Spleen (tissue), 11 donors: ENCODE measurements around the gene RBM24. TPM values are rescaled to one million over a fixed set of nuclear protein-coding genes. Genes with fewer than 3 reads are reported as not detected.
"Not testable (repeated sequence)": the region's sequence is repeated elsewhere in the genome, so short reads cannot be mapped to it uniquely, and the experiment has no call there.

Source experiments
- DNase-seq: peaks from one replicate; pipeline ENCODE4 v3.0.0-alpha.2; 2020
- H3K27ac ChIP-seq, 8 donors: fragments of 200-600 bp; sonication (generic) in 7 of 8; 1 replicate in 4 of 8; 2 replicates in 4 of 8; pipeline versions ENCODE4 v1.5.0 to v1.8.0; 2016 to 2021; ENCODE audit warnings: inconsistent platforms in 4 of 8, mild to moderate bottlenecking in 4 of 8, moderate library complexity in 1 of 8
- H3K27me3 ChIP-seq, 7 donors: fragments of 200-600 bp; sonication (generic) in 6 of 7; replicated peaks in 1 of 7; 1 replicate in 4 of 7; 2 replicates in 3 of 7; pipeline versions ENCODE4 v1.5.0 to v1.8.0; 2016 to 2021; ENCODE audit warnings: inconsistent platforms in 3 of 7, mild to moderate bottlenecking in 1 of 7
- H3K36me3 ChIP-seq, 6 donors: fragments of 200-600 bp; sonication (generic) in 5 of 6; 1 replicate in 4 of 6; 2 replicates in 2 of 6; pipeline versions ENCODE4 v1.5.0 to v1.8.0; 2016 to 2021; ENCODE audit warnings: inconsistent platforms in 2 of 6
- H3K4me1 ChIP-seq, 6 donors: fragments of 200-600 bp; sonication (generic) in 5 of 6; 1 replicate in 3 of 6; 2 replicates in 3 of 6; pipeline versions ENCODE4 v1.5.0 to v1.8.0; 2016 to 2021; ENCODE audit warnings: inconsistent platforms in 3 of 6
- H3K4me3 ChIP-seq, 8 donors: fragments of 200-600 bp; sonication (generic) in 7 of 8; 1 replicate in 4 of 8; 2 replicates in 4 of 8; pipeline versions ENCODE4 v1.5.0 to v1.8.0; 2016 to 2021; ENCODE audit warnings: inconsistent platforms in 4 of 8, mild to moderate bottlenecking in 4 of 8, moderate library complexity in 2 of 8
- H3K9me3 ChIP-seq, 8 donors: fragments of 200-600 bp; sonication (generic) in 7 of 8; 1 replicate in 4 of 8; 2 replicates in 4 of 8; pipeline versions ENCODE4 v1.5.0 to v1.8.0; 2016 to 2021; ENCODE audit warnings: inconsistent platforms in 4 of 8
- CTCF ChIP-seq, 11 experiments: fragments of 200-600 bp in 7 of 11; fragments of 450-650 bp in 4 of 11; sonication (generic) in 4 of 11; IDR thresholded peaks in 8 of 11; conservative IDR thresholded peaks in 3 of 11; 1 replicate in 7 of 11; 2 replicates in 4 of 11; pipeline versions ENCODE4 v1.4.0 to v1.8.0; 2016 to 2021; ENCODE audit warnings: antibody characterized with exemption in 11 of 11, inconsistent platforms in 4 of 11, mild to moderate bottlenecking in 1 of 11
- POLR2A ChIP-seq, 3 donors: fragments of 450-650 bp; IDR thresholded peaks; one replicate each; pipeline ENCODE4 v1.5.1; 2017; ENCODE audit warnings: antibody characterized with exemption in 3 of 3, mild to moderate bottlenecking in 1 of 3
- POLR2AphosphoS5 ChIP-seq, 3 donors: sonication (generic); formaldehyde crosslinking; IDR thresholded peaks; one replicate each; pipeline ENCODE4 v1.5.1; 2017; ENCODE audit warnings: antibody characterized with exemption in 3 of 3
- WGBS, 5 donors: extraction: QIAGEN DNeasy Blood & Tissue Kit in 3 of 5; methylation state at CpG; one replicate each; pipeline versions ENCODE4 v1.1.5 to v1.1.7; 2013 to 2018; 5-methylcytosine and 5-hydroxymethylcytosine counted together
- intact Hi-C: fragments of 100-400 bp; cut with DNase I; formaldehyde crosslinking; loops from one replicate; pipeline ENCODE4 v1.15.0; 2023; ENCODE audit warnings: low total_unique reads
- polyA plus RNA-seq, 3 donors: library from polyadenylated mRNA; stranded (reverse); fragments of 200-250 nt; gene quantifications; one replicate each; pipeline ENCODE4 v1.2.1, GENCODE V29; 2013
- total RNA-seq, 7 donors: library from RNA; depleted of rRNA in 3 of 7; stranded (reverse); fragments of >200 nt in 3 of 7; fragmentation: NEBNext Ultra II Directional in 4 of 7; extraction: Animal tissue kit (Norgen Biotek cat#: 25700) in 4 of 7; gene quantifications; one replicate each; pipeline versions ENCODE4 v1.1.0 to v1.2.1, GENCODE V29; 2016 to 2021
- donor health status: healthy with polysubstance abuse.
- donor health status: DM: no; HTN: no; CAD: no; lungs with moderate emphysema.
- donor health status: DM: no; HTN: no; CAD: no.
- donor health status: Bipolar disorder and iron deficiency.
- donor health status: healthy.
- donor health status: DM: no; HTN: no; CAD: no.
- donor health status: DM: yes; HTN: yes; CAD: no.

RBM24 gene
- total and polyA plus RNA-seq, 10 donors, result 0.33 to 1.8 (median 0.88) TPM

- no peak for DNase-seq
- intact Hi-C loops, result no loop called here
- H3K4me3 ChIP-seq, result no peak overlapping the region
- TF ChIP-seq CTCF (IDR thresholded peaks at IDR 0.05 in 8 of 11, conservative IDR thresholded peaks at IDR 0.05 in 3 of 11) (no peak), POLR2AphosphoS5 (IDR thresholded peaks at IDR 0.05) (no peak), POLR2A (IDR thresholded peaks at IDR 0.05) (no peak)
- WGBS, 5 donors, result 40 to 49% (median 47%) methylated on average over 10 of the region's 10 CpGs
- H3K27ac ChIP-seq, result no peak overlapping the region
- no peaks in the 10 kb centered on the region for H3K9me3 ChIP-seq
- no peaks in the 10 kb centered on the region for H3K27me3 ChIP-seq
- no peaks in the 10 kb centered on the region for H3K36me3 ChIP-seq
- H3K4me1 ChIP-seq, result no peaks in the 10 kb centered on the region
These were observed 24.2 kb downstream of the RBM24 start for GRCh38 chr6:17305219-17306001.

- no peak overlapping the region for H3K27ac ChIP-seq
- WGBS, 5 donors, result 83 to 90% (median 85%) methylated on average over 11 to 12 of the region's 12 CpGs
These were observed 30.6 kb downstream of the RBM24 start for GRCh38 chr6:17311595-17312311.

GRCh38 chr6:17313238-17313637 lies 32.1 kb downstream of the RBM24 start:
- H3K27me3 ChIP-seq, H3K4me3 ChIP-seq, H3K36me3 ChIP-seq, intact Hi-C loops, H3K27ac ChIP-seq, H3K9me3 ChIP-seq, H3K4me1 ChIP-seq, DNase-seq: not testable (repeated sequence)
- WGBS, 5 donors, result 88 to 97% (median 95%) methylated on average over 7 of the region's 7 CpGs

More at GRCh38 chr6:17311595-17312311, 30.6 kb downstream of the RBM24 start:
- no peaks in the 10 kb centered on the region for H3K36me3 ChIP-seq
- H3K4me1 ChIP-seq, result no peaks in the 10 kb centered on the region
- intact Hi-C loops, result no loop called here
- H3K9me3 ChIP-seq, result peaks cover 0 to 5% (median 0%) of the 10 kb centered on the region in 8 donors
- H3K27me3 ChIP-seq, result no peaks in the 10 kb centered on the region
- TF ChIP-seq POLR2A (IDR thresholded peaks at IDR 0.05) (no peak), CTCF (IDR thresholded peaks at IDR 0.05 in 8 of 11, conservative IDR thresholded peaks at IDR 0.05 in 3 of 11) (no peak), POLR2AphosphoS5 (IDR thresholded peaks at IDR 0.05) (no peak)
- no peak overlapping the region for H3K4me3 ChIP-seq
- DNase-seq, result no peak

GRCh38 chr6:17313971-17314370 lies 32.8 kb downstream of the RBM24 start:
- H3K9me3 ChIP-seq, result peaks cover 0 to 5% (median 0%) of the 10 kb centered on the region in 8 donors
- TF ChIP-seq POLR2A (IDR thresholded peaks at IDR 0.05), result no peak
- no peak for TF ChIP-seq CTCF (IDR thresholded peaks at IDR 0.05 in 8 of 11, conservative IDR thresholded peaks at IDR 0.05 in 3 of 11)
- TF ChIP-seq POLR2AphosphoS5 (IDR thresholded peaks at IDR 0.05), result no peak
- no peak overlapping the region for H3K4me3 ChIP-seq
- WGBS, 5 donors, result 90 to 96% (median 90%) methylated on average over 6 of the region's 6 CpGs
- H3K4me1 ChIP-seq, result no peaks in the 10 kb centered on the region
- no peak for DNase-seq
- no peaks in the 10 kb centered on the region for H3K27me3 ChIP-seq
- intact Hi-C loops, result no loop called here
- no peaks in the 10 kb centered on the region for H3K36me3 ChIP-seq
- no peak overlapping the region for H3K27ac ChIP-seq
